ENCODE results near the gene LDLRAD4. TPM values are rescaled to one million over a fixed set of nuclear protein-coding genes. Genes with fewer than 3 reads are reported as not detected.

Gene LDLRAD4
- total RNA-seq, 1 experiment from 2014 or later, result not detected

DNA sequence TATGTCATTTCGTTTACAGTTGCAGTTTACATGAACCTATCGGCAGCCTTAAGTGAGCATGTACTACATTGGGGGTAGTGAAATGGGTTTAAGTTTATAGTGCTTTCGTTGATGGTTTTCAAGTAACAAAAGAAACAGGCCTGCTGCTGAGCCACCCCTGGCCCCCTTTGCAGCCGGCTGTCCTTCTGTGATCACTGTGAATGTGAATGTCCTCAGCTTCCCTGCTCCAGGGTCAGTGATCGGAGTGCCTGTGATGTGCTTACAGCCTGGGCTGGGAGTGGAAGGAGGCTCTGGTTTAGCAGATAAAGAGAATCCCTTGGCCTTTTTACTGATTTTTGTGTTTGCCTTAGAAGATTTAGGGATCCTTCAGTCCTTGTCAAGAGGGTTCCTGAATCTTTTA, 353.6 kb downstream of the LDLRAD4 start:
- no TSS peak for BruUV-seq (replicated peaks)
- peaks cover 39% of the 10 kb centered on the region for H3K27me3 ChIP-seq (ENCODE audit: low read length)
- no peak overlapping the region for H3K4me2 ChIP-seq (ENCODE audit: low read length)
- no peaks in the 10 kb centered on the region for H3K36me3 ChIP-seq (ENCODE audit: low read depth, low read length)
- no peak for TF ChIP-seq EZH2 (IDR thresholded peaks at IDR 0.05; ENCODE audit: low read length, unreplicated experiment)
- no peak for TF ChIP-seq EZH2phosphoT487 (IDR thresholded peaks at IDR 0.05; ENCODE audit: borderline replicate concordance, low read length)
- no peak for TF ChIP-seq CTCF (conservative IDR thresholded peaks at IDR 0.05; ENCODE audit: low read depth, low read length)
- no peak overlapping the region for H3K4me3 ChIP-seq (ENCODE audit: low read length)
- intact Hi-C loops (cut with micrococcal nuclease), result no loop called here
- no peaks in the 10 kb centered on the region for H3K79me2 ChIP-seq (ENCODE audit: low read length)
- CTCF ChIA-PET, result no interaction called here
- no peaks in the 10 kb centered on the region for H4K20me1 ChIP-seq (ENCODE audit: low read length)
- POLR2A ChIA-PET (ENCODE audit: unreplicated experiment), result no interaction called here
- DNase-seq (no peak), ATAC-seq (no peak)
- H3K9me3 ChIP-seq (ENCODE audit: low read length), result no peaks in the 10 kb centered on the region
- no peak overlapping the region for H3K27ac ChIP-seq (ENCODE audit: low read length)
- H3F3A ChIP-seq (ENCODE audit: low read length, unreplicated experiment), result no peaks in the 10 kb centered on the region
- H2AFZ ChIP-seq (ENCODE audit: low read length), result no peak overlapping the region
- H3K9me2 ChIP-seq (replicated peaks; ENCODE audit: low read length), result no peaks in the 10 kb centered on the region
- no peaks in the 10 kb centered on the region for H3K4me1 ChIP-seq (ENCODE audit: insufficient read depth, low read length)
- no peak overlapping the region for H3K9ac ChIP-seq (ENCODE audit: low read length)

- Histone ChIP-seq H3K27me3 (ENCODE audit: low read length) (peaks cover 45% of the 10 kb centered on the region), H3K9me3 (ENCODE audit: low read length) (no peaks in the 10 kb centered on the region), H3K4me1 (ENCODE audit: insufficient read depth, low read length) (no peaks in the 10 kb centered on the region), H3K4me2 (ENCODE audit: low read length) (no peak overlapping the region), H4K20me1 (ENCODE audit: low read length) (no peaks in the 10 kb centered on the region), H3K36me3 (ENCODE audit: low read depth, low read length) (no peaks in the 10 kb centered on the region), H3K4me3 (ENCODE audit: low read length) (no peak overlapping the region), H3F3A (ENCODE audit: low read length, unreplicated experiment) (no peaks in the 10 kb centered on the region), H3K9me2 (replicated peaks; ENCODE audit: low read length) (no peaks in the 10 kb centered on the region), H3K9ac (ENCODE audit: low read length) (no peak overlapping the region), H3K79me2 (ENCODE audit: low read length) (no peaks in the 10 kb centered on the region), H3K27ac (ENCODE audit: low read length) (no peak overlapping the region), H2AFZ (ENCODE audit: low read length) (no peak overlapping the region)
- TF ChIP-seq CTCF (conservative IDR thresholded peaks at IDR 0.05; ENCODE audit: low read depth, low read length) (no peak), EZH2phosphoT487 (IDR thresholded peaks at IDR 0.05; ENCODE audit: borderline replicate concordance, low read length) (no peak), EZH2 (IDR thresholded peaks at IDR 0.05; ENCODE audit: low read length, unreplicated experiment) (no peak)
- ChIA-PET POLR2A (ENCODE audit: unreplicated experiment) (no interaction called here), CTCF (interaction anchor here (0.6 kb wide), 1 partner anchor 9 kb away, joined by 3 read pairs; no protein-coding TSS in a partner anchor)
- BruUV-seq (replicated peaks), result no TSS peak
- no peak for ATAC-seq
- DNase-seq, result no peak
- intact Hi-C loops (cut with micrococcal nuclease), result no loop called here
These were observed 354.2 kb downstream of the LDLRAD4 start for GRCh38 chr18:13572721-13573120.

GRCh38 chr18:13573750-13574149, 355.2 kb downstream of the LDLRAD4 start:
- no TSS peak for BruUV-seq (replicated peaks)
- CTCF ChIA-PET, result no interaction called here
- ATAC-seq, result no peak

More at GRCh38 chr18:13573750-13574149, 355.2 kb downstream of the LDLRAD4 start:
- no peaks in the 10 kb centered on the region for H3K9me2 ChIP-seq (replicated peaks; ENCODE audit: low read length)
- no peak overlapping the region for H3K9ac ChIP-seq (ENCODE audit: low read length)
- DNase-seq, result no peak
- H2AFZ ChIP-seq (ENCODE audit: low read length), result no peak overlapping the region
- no peak overlapping the region for H3K4me3 ChIP-seq (ENCODE audit: low read length)
- H3K4me2 ChIP-seq (ENCODE audit: low read length), result no peak overlapping the region
- TF ChIP-seq EZH2phosphoT487 (IDR thresholded peaks at IDR 0.05; ENCODE audit: borderline replicate concordance, low read length) (no peak), EZH2 (IDR thresholded peaks at IDR 0.05; ENCODE audit: low read length, unreplicated experiment) (no peak), CTCF (conservative IDR thresholded peaks at IDR 0.05; ENCODE audit: low read depth, low read length) (no peak)
- no peaks in the 10 kb centered on the region for H3K36me3 ChIP-seq (ENCODE audit: low read depth, low read length)
- H3K27ac ChIP-seq (ENCODE audit: low read length), result no peak overlapping the region
- H3K9me3 ChIP-seq (ENCODE audit: low read length), result no peaks in the 10 kb centered on the region
- H3K27me3 ChIP-seq (ENCODE audit: low read length), result peaks cover 52% of the 10 kb centered on the region
- H3F3A ChIP-seq (ENCODE audit: low read length, unreplicated experiment), result no peaks in the 10 kb centered on the region
- H4K20me1 ChIP-seq (ENCODE audit: low read length), result no peaks in the 10 kb centered on the region
- H3K79me2 ChIP-seq (ENCODE audit: low read length), result no peaks in the 10 kb centered on the region
- POLR2A ChIA-PET (ENCODE audit: unreplicated experiment), result no interaction called here
- intact Hi-C loops (cut with micrococcal nuclease), result no loop called here
- no peaks in the 10 kb centered on the region for H3K4me1 ChIP-seq (ENCODE audit: insufficient read depth, low read length)
